Measurements from ENCODE around the gene DOK6. TPM values are rescaled to one million over a fixed set of nuclear protein-coding genes. Genes with fewer than 3 reads are reported as not detected.
"Not testable (repeated sequence)": the region's sequence is repeated elsewhere in the genome, so short reads cannot be mapped to it uniquely, and the experiment has no call there.

DOK6 gene
- not detected in 2 replicates for total RNA-seq (2014; rRNA removed; shearing (Covaris generic); ENCODE audit: low replicate concordance)

GRCh38 chr18:69400253-69400975, at the start of gene DOK6:
Gene DOK6 (plus strand): TSS chr18:69400888.
- Histone ChIP-seq H3K9me2 (replicated peaks; ENCODE audit: insufficient read depth, low read length) (no peaks in the 10 kb centered on the region), H3K27ac (ENCODE audit: low read length) (no peak within 1 kb of the TSS), H3K9ac (ENCODE audit: low read length) (no peak within 1 kb of the TSS), H3K4me3 (ENCODE audit: low read length) (no peak within 1 kb of the TSS; the same call in 1 of the 2 replicates), H3K79me2 (ENCODE audit: low read length) (no peaks in the 10 kb centered on the region), H3K4me1 (ENCODE audit: low read length) (no peaks in the 10 kb centered on the region), H3K36me3 (ENCODE audit: insufficient read depth, low read length) (no peaks in the 10 kb centered on the region), H3K9me3 (ENCODE audit: low read length) (peaks cover 12% of the 10 kb centered on the region), H3K27me3 (ENCODE audit: low read length) (no peaks in the 10 kb centered on the region), H4K20me1 (ENCODE audit: insufficient read depth, low read depth, low read length) (no peaks in the 10 kb centered on the region), H3K4me2 (ENCODE audit: low read depth, low read length, poor library complexity, severe bottlenecking) (no peak within 1 kb of the TSS), H2AFZ (ENCODE audit: low read length) (no peak within 1 kb of the TSS)
- DNase-seq, result no peak

- Histone ChIP-seq H3K79me2 (ENCODE audit: low read length) (no peaks in the 10 kb centered on the region), H3K9me3 (ENCODE audit: low read length) (peaks cover 5% of the 10 kb centered on the region), H2AFZ (ENCODE audit: low read length) (no peak overlapping the region), H3K4me1 (ENCODE audit: low read length) (no peaks in the 10 kb centered on the region), H3K9me2 (replicated peaks; ENCODE audit: insufficient read depth, low read length) (0 out of 2 replicates have a peak, but pooled peaks cover 4% of the 10 kb centered on the region), H3K4me2 (ENCODE audit: low read depth, low read length, poor library complexity, severe bottlenecking) (no peak overlapping the region), H3K27ac (ENCODE audit: low read length) (no peak overlapping the region), H3K9ac (ENCODE audit: low read length) (no peak overlapping the region), H3K4me3 (ENCODE audit: low read length) (no peak overlapping the region), H3K27me3 (ENCODE audit: low read length) (no peaks in the 10 kb centered on the region), H4K20me1 (ENCODE audit: insufficient read depth, low read depth, low read length) (no peaks in the 10 kb centered on the region), H3K36me3 (ENCODE audit: insufficient read depth, low read length) (no peaks in the 10 kb centered on the region)
- no peak for DNase-seq
Observed at GRCh38 chr18:69353023-69353422, 47.7 kb upstream of the DOK6 start.

- no peak for DNase-seq
- Histone ChIP-seq H3K27me3 (ENCODE audit: low read length) (no peaks in the 10 kb centered on the region), H3K4me3 (ENCODE audit: low read length) (no peak overlapping the region), H3K9me2 (replicated peaks; ENCODE audit: insufficient read depth, low read length) (0 out of 2 replicates have a peak, but pooled peaks cover 4% of the 10 kb centered on the region), H2AFZ (ENCODE audit: low read length) (no peak overlapping the region), H4K20me1 (ENCODE audit: insufficient read depth, low read depth, low read length) (no peaks in the 10 kb centered on the region), H3K4me2 (ENCODE audit: low read depth, low read length, poor library complexity, severe bottlenecking) (no peak overlapping the region), H3K9me3 (ENCODE audit: low read length) (peaks cover 5% of the 10 kb centered on the region), H3K36me3 (ENCODE audit: insufficient read depth, low read length) (no peaks in the 10 kb centered on the region), H3K79me2 (ENCODE audit: low read length) (no peaks in the 10 kb centered on the region), H3K4me1 (ENCODE audit: low read length) (no peaks in the 10 kb centered on the region), H3K27ac (ENCODE audit: low read length) (no peak overlapping the region), H3K9ac (ENCODE audit: low read length) (no peak overlapping the region)
Observed at GRCh38 chr18:69357590-69357989, 43.1 kb upstream of the DOK6 start.

- no peak overlapping the region for H3K4me2 ChIP-seq (ENCODE audit: low read depth, low read length, poor library complexity, severe bottlenecking)
- H3K9ac ChIP-seq (ENCODE audit: low read length), result no peak overlapping the region
- H3K4me1 ChIP-seq (ENCODE audit: low read length), result no peaks in the 10 kb centered on the region
- no peaks in the 10 kb centered on the region for H3K36me3 ChIP-seq (ENCODE audit: insufficient read depth, low read length)
- DNase-seq, result no peak
- no peak overlapping the region for H3K27ac ChIP-seq (ENCODE audit: low read length)
- H3K27me3 ChIP-seq (ENCODE audit: low read length), result no peaks in the 10 kb centered on the region
- H3K4me3 ChIP-seq (ENCODE audit: low read length), result no peak overlapping the region
- no peak overlapping the region for H2AFZ ChIP-seq (ENCODE audit: low read length)
- 0 out of 2 replicates have a peak, but pooled peaks cover 4% of the 10 kb centered on the region for H3K9me2 ChIP-seq (replicated peaks; ENCODE audit: insufficient read depth, low read length)
- no peaks in the 10 kb centered on the region for H4K20me1 ChIP-seq (ENCODE audit: insufficient read depth, low read depth, low read length)
- H3K79me2 ChIP-seq (ENCODE audit: low read length), result no peaks in the 10 kb centered on the region
- peaks cover 5% of the 10 kb centered on the region for H3K9me3 ChIP-seq (ENCODE audit: low read length)
Observed at GRCh38 chr18:69358212-69358895, 42.3 kb upstream of the DOK6 start.

GRCh38 chr18:69359768-69360167, 40.9 kb upstream of the DOK6 start:
- H3K27ac ChIP-seq (ENCODE audit: low read length); H3K4me3 ChIP-seq (ENCODE audit: low read length); H3K9me3 ChIP-seq (ENCODE audit: low read length); H2AFZ ChIP-seq (ENCODE audit: low read length); DNase-seq; H3K36me3 ChIP-seq (ENCODE audit: insufficient read depth, low read length); H3K9me2 ChIP-seq (replicated peaks; ENCODE audit: insufficient read depth, low read length); H3K4me1 ChIP-seq (ENCODE audit: low read length); H4K20me1 ChIP-seq (ENCODE audit: insufficient read depth, low read depth, low read length); H3K4me2 ChIP-seq (ENCODE audit: low read depth, low read length, poor library complexity, severe bottlenecking); H3K27me3 ChIP-seq (ENCODE audit: low read length); H3K79me2 ChIP-seq (ENCODE audit: low read length); H3K9ac ChIP-seq (ENCODE audit: low read length): not testable (repeated sequence)

GRCh38 chr18:69364930-69365329, 35.8 kb upstream of the DOK6 start:
- Histone ChIP-seq H3K36me3 (ENCODE audit: insufficient read depth, low read length) (no peaks in the 10 kb centered on the region), H3K4me3 (ENCODE audit: low read length) (no peak overlapping the region)

GRCh38 chr18:69365658-69366057, 35.0 kb upstream of the DOK6 start:
- Histone ChIP-seq H3K9me2 (replicated peaks; ENCODE audit: insufficient read depth, low read length) (no peaks in the 10 kb centered on the region), H3K79me2 (ENCODE audit: low read length) (no peaks in the 10 kb centered on the region), H2AFZ (ENCODE audit: low read length) (no peak overlapping the region)

More at GRCh38 chr18:69364930-69365329, 35.8 kb upstream of the DOK6 start:
- Histone ChIP-seq H3K27me3 (ENCODE audit: low read length) (no peaks in the 10 kb centered on the region), H3K9ac (ENCODE audit: low read length) (no peak overlapping the region), H3K27ac (ENCODE audit: low read length) (no peak overlapping the region), H2AFZ (ENCODE audit: low read length) (no peak overlapping the region), H3K79me2 (ENCODE audit: low read length) (no peaks in the 10 kb centered on the region), H3K4me1 (ENCODE audit: low read length) (no peaks in the 10 kb centered on the region), H4K20me1 (ENCODE audit: insufficient read depth, low read depth, low read length) (no peaks in the 10 kb centered on the region), H3K9me3 (ENCODE audit: low read length) (no peaks in the 10 kb centered on the region), H3K4me2 (ENCODE audit: low read depth, low read length, poor library complexity, severe bottlenecking) (no peak overlapping the region), H3K9me2 (replicated peaks; ENCODE audit: insufficient read depth, low read length) (no peaks in the 10 kb centered on the region)
- DNase-seq, result no peak

GRCh38 chr18:69367104-69367503, 33.6 kb upstream of the DOK6 start:
- Histone ChIP-seq H3K4me2 (ENCODE audit: low read depth, low read length, poor library complexity, severe bottlenecking) (no peak overlapping the region), H4K20me1 (ENCODE audit: insufficient read depth, low read depth, low read length) (no peaks in the 10 kb centered on the region), H3K27ac (ENCODE audit: low read length) (no peak overlapping the region), H3K9me3 (ENCODE audit: low read length) (no peaks in the 10 kb centered on the region), H3K79me2 (ENCODE audit: low read length) (no peaks in the 10 kb centered on the region), H3K4me1 (ENCODE audit: low read length) (no peaks in the 10 kb centered on the region), H3K4me3 (ENCODE audit: low read length) (no peak overlapping the region), H3K9me2 (replicated peaks; ENCODE audit: insufficient read depth, low read length) (no peaks in the 10 kb centered on the region), H3K36me3 (ENCODE audit: insufficient read depth, low read length) (no peaks in the 10 kb centered on the region), H2AFZ (ENCODE audit: low read length) (no peak overlapping the region), H3K9ac (ENCODE audit: low read length) (no peak overlapping the region), H3K27me3 (ENCODE audit: low read length) (no peaks in the 10 kb centered on the region)
- DNase-seq, result no peak

More at GRCh38 chr18:69365658-69366057, 35.0 kb upstream of the DOK6 start:
- Histone ChIP-seq H3K9me3 (ENCODE audit: low read length) (no peaks in the 10 kb centered on the region), H3K36me3 (ENCODE audit: insufficient read depth, low read length) (no peaks in the 10 kb centered on the region), H3K4me2 (ENCODE audit: low read depth, low read length, poor library complexity, severe bottlenecking) (no peak overlapping the region), H4K20me1 (ENCODE audit: insufficient read depth, low read depth, low read length) (no peaks in the 10 kb centered on the region), H3K9ac (ENCODE audit: low read length) (no peak overlapping the region), H3K27ac (ENCODE audit: low read length) (no peak overlapping the region), H3K4me1 (ENCODE audit: low read length) (no peaks in the 10 kb centered on the region), H3K4me3 (ENCODE audit: low read length) (no peak overlapping the region), H3K27me3 (ENCODE audit: low read length) (no peaks in the 10 kb centered on the region)
- no peak for DNase-seq
